ENCODE measurements around the gene UROD.

DNA sequence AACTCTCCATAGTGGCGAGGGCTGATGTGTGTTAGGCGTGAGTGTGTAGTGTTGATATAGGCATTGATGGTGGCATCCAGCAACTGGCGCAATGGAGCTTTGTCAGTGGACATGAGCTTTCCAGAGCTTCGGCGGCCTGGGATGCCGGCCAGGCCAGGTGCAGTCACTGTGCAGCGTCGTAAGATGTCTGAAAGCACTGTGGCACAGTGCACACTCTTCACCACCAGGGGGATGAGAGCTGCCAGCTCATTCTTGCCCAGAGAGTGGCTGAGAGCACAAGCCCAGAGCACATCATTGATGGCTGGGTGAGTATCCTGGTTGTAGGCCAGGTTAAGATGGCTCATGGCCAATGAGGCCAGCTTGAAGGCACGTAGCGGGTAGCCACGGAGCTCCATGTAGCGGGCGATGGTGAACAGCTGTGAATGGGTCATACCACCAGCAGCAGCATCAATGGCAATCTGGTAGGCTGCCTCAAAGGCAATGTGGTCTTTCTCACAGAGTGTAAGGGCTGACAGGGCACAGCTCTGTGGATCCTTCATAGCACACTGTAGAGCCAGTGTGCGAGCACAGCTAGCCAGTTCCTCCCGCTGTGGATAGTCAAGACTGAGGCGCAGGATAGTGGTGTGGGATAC is 6.7 kb downstream of the UROD start:
- no peak for TF ChIP-seq GATA2 (IDR thresholded peaks at IDR 0.05; ENCODE audit: low read depth, low read length)
- no peak for TF ChIP-seq GATA3 (IDR thresholded peaks at IDR 0.05; ENCODE audit: low read depth, low read length)
